HEK293 (cell line): ENCODE results near the gene MEFV.

Experiments used
- CTCF ChIP-seq: fragments of 450-650 bp; formaldehyde crosslinking; IDR thresholded peaks from 2 replicates; pipeline ENCODE4 v1.5.1; 2016; ENCODE audit warnings: missing biosample characterization, missing genetic modification characterization
- YY1 ChIP-seq: fragments of 450-650 bp; formaldehyde crosslinking; IDR thresholded peaks from 2 replicates; pipeline ENCODE4 v1.5.1; 2018; ENCODE audit warnings: missing biosample characterization, missing genetic modification characterization
- ZNF354C ChIP-seq: fragments of 450-650 bp; formaldehyde crosslinking; IDR thresholded peaks from 2 replicates; pipeline ENCODE4 v1.5.1; 2016; ENCODE audit warnings: missing biosample characterization, missing genetic modification characterization, low read depth, borderline replicate concordance

- TF ChIP-seq CTCF (no peak), ZNF354C (tag by site-specific recombination) (no peak), YY1 (tag by site-specific recombination) (no peak)
Observed at GRCh38 chr16:3220839-3221238, 35.6 kb downstream of the MEFV start.
